Calu3 (cell line): ENCODE results near the gene IGF2BP1. TPM values are rescaled to one million over a fixed set of nuclear protein-coding genes. Genes with fewer than 3 reads are reported as not detected.

ENCODE experiments used
- BruUV-seq: library from RNA; stranded (reverse); fragments of 400-500 nt; replicated peaks from 2 replicates; lab custom pipeline; 2021; lab: Mats Ljungman, UMichigan
- CTCF ChIA-PET: fragments of 300-600 bp; sonication (Branson Sonifier 250); formaldehyde crosslinking; loops from one replicate; lab custom pipeline; 2022; ENCODE audit warnings: antibody characterized with exemption; lab: Charles Lee
- DNase-seq: peaks from one replicate; pipeline ENCODE4 v3.0.0; 2022
- H3K27ac Mint-ChIP-seq: one replicate; pipeline ENCODE4 v1.8.0; 2022; ENCODE audit warnings: mixed read lengths; ENCODE audit not compliant: unreplicated experiment
- H3K27me3 Mint-ChIP-seq: one replicate; pipeline ENCODE4 v1.8.0; 2022; ENCODE audit warnings: mixed read lengths; ENCODE audit not compliant: unreplicated experiment
- H3K36me3 Mint-ChIP-seq: one replicate; pipeline ENCODE4 v1.8.0; 2022; ENCODE audit warnings: mild to moderate bottlenecking, moderate library complexity, mixed read lengths; ENCODE audit not compliant: insufficient read depth, unreplicated experiment
- H3K4me1 Mint-ChIP-seq: one replicate; pipeline ENCODE4 v1.8.0; 2022; ENCODE audit warnings: mild to moderate bottlenecking, low read depth, mixed read lengths; ENCODE audit not compliant: unreplicated experiment
- H3K4me3 Mint-ChIP-seq: one replicate; pipeline ENCODE4 v1.8.0; 2022; ENCODE audit warnings: mild to moderate bottlenecking, low read depth, moderate library complexity, mixed read lengths; ENCODE audit not compliant: unreplicated experiment
- H3K9me3 Mint-ChIP-seq: one replicate; pipeline ENCODE4 v1.8.0; 2022; ENCODE audit warnings: low read depth, mixed read lengths; ENCODE audit not compliant: unreplicated experiment
- intact Hi-C: fragments of 100-400 bp; cut with micrococcal nuclease; formaldehyde crosslinking; loops from one replicate; pipeline ENCODE4 v1.10.0; 2022; ENCODE audit not compliant: unreplicated experiment
- total RNA-seq: library from RNA; stranded (reverse); gene quantifications from 2 replicates; pipeline ENCODE4 v1.2.3, GENCODE V29; 2022
- TF ChIP-seq, protein P1 (sequence below): fragments of 200-600 bp; IDR thresholded peaks from one replicate; pipeline ENCODE4 v1.8.0; 2022; ENCODE audit warnings: antibody characterized with exemption; ENCODE audit not compliant: unreplicated experiment

IGF2BP1 gene
- total RNA-seq, 1 experiment from 2014 or later, result 17.6 TPM

DNA sequence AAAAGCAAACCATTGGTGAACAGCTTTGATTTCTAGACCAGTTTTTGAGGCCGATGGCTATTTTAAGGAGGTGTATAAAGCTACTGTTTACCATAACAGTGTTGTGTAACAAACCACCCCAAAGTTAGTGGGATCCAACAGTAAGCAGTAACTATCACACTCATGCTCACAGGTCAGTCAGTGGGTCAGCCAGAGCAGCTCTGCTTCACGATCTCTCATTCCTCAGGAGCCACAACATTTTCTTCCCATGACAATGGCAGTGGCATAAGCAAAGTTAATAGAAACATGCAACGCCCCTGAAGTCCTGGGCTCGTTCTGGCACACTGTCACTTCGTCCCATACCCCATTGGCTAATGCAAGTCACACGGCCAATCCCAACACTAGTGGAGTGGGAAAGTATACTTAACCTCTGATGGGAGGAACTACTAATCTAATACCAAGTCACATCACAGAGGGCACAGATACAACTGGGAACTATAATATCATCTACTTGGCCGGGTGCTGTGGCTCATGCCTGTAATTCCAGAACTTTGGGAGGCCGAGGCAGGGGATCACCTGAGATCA is 107.4 kb downstream of the IGF2BP1 start:
- H3K36me3 Mint-ChIP-seq, result peaks cover 10% of the 10 kb centered on the region
- BruUV-seq, result no TSS peak
- no peaks in the 10 kb centered on the region for H3K27me3 Mint-ChIP-seq
- intact Hi-C loops, result no loop called here
- DNase-seq, result no peak
- no peaks in the 10 kb centered on the region for H3K9me3 Mint-ChIP-seq
- no peak overlapping the region for H3K4me3 Mint-ChIP-seq
- CTCF ChIA-PET, result no interaction called here
- peaks cover 51% of the 10 kb centered on the region for H3K4me1 Mint-ChIP-seq
- H3K27ac Mint-ChIP-seq, result no peak overlapping the region
- TF ChIP-seq, protein P1, sequence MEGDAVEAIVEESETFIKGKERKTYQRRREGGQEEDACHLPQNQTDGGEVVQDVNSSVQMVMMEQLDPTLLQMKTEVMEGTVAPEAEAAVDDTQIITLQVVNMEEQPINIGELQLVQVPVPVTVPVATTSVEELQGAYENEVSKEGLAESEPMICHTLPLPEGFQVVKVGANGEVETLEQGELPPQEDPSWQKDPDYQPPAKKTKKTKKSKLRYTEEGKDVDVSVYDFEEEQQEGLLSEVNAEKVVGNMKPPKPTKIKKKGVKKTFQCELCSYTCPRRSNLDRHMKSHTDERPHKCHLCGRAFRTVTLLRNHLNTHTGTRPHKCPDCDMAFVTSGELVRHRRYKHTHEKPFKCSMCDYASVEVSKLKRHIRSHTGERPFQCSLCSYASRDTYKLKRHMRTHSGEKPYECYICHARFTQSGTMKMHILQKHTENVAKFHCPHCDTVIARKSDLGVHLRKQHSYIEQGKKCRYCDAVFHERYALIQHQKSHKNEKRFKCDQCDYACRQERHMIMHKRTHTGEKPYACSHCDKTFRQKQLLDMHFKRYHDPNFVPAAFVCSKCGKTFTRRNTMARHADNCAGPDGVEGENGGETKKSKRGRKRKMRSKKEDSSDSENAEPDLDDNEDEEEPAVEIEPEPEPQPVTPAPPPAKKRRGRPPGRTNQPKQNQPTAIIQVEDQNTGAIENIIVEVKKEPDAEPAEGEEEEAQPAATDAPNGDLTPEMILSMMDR, result no peak

Other genes with a start within 250 kb of the IGF2BP1 start
- gene TTLL6, start 180.2 kb upstream of the IGF2BP1 start, total RNA-seq, result 0.21 and 0.78 TPM in 2 replicates
- 116 and 136 TPM in 2 replicates for gene CALCOCO2, start 166.3 kb upstream of the IGF2BP1 start, total RNA-seq
- gene ATP5MC1, start 104.6 kb upstream of the IGF2BP1 start, total RNA-seq, result 131 and 134 TPM in 2 replicates
- gene UBE2Z, start 89.0 kb upstream of the IGF2BP1 start, total RNA-seq, result 179 and 182 TPM in 2 replicates
- 198 and 213 TPM in 2 replicates for gene SNF8, start 52.5 kb upstream of the IGF2BP1 start, total RNA-seq
- not detected in 2 replicates for gene GIP, start 28.8 kb upstream of the IGF2BP1 start, total RNA-seq
- gene B4GALNT2, start 135.4 kb downstream of the IGF2BP1 start, total RNA-seq, result 0.20 and 1.3 TPM in 2 replicates
- gene GNGT2, start 213.2 kb downstream of the IGF2BP1 start, total RNA-seq, result not detected in 2 replicates
- not detected in 2 replicates for gene ABI3, start 213.3 kb downstream of the IGF2BP1 start, total RNA-seq
- not detected in 2 replicates for gene PHOSPHO1, start 233.4 kb downstream of the IGF2BP1 start, total RNA-seq